ENCODE data around the gene KIF2C. TPM values are rescaled to one million over a fixed set of nuclear protein-coding genes. Genes with fewer than 3 reads are reported as not detected.
A peak's percentile ranks its signal among the peaks of the same experiment; 100 is the strongest.

The KIF2C gene
- total and polyA plus RNA-seq, 9 of the 15 experiments (the other 6 are each of a cell fraction or from before 2014, with no cell fraction given), result 84.9 to 226 (median 169) TPM

DNA sequence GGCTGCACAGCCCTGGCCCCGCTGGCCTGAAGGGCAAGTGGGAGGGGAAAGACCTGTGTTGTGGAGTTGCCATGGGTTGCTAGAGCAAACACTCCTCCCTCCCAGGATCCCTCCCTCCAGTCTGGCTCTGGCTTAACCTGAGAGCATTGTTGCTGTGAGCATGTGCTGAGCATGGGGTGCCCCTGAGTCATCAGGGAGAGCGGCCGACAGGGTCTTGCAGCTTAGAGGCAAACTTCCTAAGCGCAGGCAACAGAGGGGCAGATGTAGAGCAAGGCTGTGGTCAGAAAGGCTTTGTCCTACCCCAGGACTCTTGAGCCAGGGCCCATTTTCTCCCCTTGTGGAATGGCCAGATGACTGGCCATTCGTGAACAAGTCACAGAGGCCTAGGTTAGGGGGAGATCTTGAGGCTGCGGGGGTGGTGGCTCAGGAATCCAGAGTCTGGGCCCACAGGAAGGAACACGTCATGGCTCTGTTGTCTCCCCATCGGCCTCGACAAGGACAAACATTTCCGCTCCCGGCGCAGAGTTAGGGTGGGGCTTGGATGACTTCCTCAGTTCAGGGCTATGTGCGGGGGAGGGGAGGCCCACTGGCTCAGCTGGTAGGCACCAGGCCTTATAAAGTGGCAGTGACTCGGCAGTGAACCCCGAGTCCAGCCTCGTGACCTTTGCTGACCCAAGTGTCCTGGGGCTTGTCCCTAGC is 67.9 kb downstream of the KIF2C start (continued):
- TF ChIP-seq, protein P1, sequence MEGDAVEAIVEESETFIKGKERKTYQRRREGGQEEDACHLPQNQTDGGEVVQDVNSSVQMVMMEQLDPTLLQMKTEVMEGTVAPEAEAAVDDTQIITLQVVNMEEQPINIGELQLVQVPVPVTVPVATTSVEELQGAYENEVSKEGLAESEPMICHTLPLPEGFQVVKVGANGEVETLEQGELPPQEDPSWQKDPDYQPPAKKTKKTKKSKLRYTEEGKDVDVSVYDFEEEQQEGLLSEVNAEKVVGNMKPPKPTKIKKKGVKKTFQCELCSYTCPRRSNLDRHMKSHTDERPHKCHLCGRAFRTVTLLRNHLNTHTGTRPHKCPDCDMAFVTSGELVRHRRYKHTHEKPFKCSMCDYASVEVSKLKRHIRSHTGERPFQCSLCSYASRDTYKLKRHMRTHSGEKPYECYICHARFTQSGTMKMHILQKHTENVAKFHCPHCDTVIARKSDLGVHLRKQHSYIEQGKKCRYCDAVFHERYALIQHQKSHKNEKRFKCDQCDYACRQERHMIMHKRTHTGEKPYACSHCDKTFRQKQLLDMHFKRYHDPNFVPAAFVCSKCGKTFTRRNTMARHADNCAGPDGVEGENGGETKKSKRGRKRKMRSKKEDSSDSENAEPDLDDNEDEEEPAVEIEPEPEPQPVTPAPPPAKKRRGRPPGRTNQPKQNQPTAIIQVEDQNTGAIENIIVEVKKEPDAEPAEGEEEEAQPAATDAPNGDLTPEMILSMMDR (IDR thresholded peaks at IDR 0.05 in 2 of 3, conservative IDR thresholded peaks at IDR 0.05 in 1 of 3; ENCODE audit: insufficient read depth in 2 of 3, low read depth in 1 of 3, low read length in 3 of 3), result peak in 1 of 3 experiments; percentile 0; a peak in 1 of 6 replicates
- TF ChIP-seq ZNF77 (CRISPR knock-in tag; IDR thresholded peaks at IDR 0.05) (no peak; the same call in 1 of the 2 replicates), SRSF7 (optimal IDR thresholded peaks at IDR 0.05; ENCODE audit: low read depth, low read length) (no peak), ARID2 (IDR thresholded peaks at IDR 0.05) (no peak), ZNF584 (CRISPR knock-in tag; IDR thresholded peaks at IDR 0.05; ENCODE audit: low read depth) (peak; percentile 95)
- TF ChIP-seq, protein P2, sequence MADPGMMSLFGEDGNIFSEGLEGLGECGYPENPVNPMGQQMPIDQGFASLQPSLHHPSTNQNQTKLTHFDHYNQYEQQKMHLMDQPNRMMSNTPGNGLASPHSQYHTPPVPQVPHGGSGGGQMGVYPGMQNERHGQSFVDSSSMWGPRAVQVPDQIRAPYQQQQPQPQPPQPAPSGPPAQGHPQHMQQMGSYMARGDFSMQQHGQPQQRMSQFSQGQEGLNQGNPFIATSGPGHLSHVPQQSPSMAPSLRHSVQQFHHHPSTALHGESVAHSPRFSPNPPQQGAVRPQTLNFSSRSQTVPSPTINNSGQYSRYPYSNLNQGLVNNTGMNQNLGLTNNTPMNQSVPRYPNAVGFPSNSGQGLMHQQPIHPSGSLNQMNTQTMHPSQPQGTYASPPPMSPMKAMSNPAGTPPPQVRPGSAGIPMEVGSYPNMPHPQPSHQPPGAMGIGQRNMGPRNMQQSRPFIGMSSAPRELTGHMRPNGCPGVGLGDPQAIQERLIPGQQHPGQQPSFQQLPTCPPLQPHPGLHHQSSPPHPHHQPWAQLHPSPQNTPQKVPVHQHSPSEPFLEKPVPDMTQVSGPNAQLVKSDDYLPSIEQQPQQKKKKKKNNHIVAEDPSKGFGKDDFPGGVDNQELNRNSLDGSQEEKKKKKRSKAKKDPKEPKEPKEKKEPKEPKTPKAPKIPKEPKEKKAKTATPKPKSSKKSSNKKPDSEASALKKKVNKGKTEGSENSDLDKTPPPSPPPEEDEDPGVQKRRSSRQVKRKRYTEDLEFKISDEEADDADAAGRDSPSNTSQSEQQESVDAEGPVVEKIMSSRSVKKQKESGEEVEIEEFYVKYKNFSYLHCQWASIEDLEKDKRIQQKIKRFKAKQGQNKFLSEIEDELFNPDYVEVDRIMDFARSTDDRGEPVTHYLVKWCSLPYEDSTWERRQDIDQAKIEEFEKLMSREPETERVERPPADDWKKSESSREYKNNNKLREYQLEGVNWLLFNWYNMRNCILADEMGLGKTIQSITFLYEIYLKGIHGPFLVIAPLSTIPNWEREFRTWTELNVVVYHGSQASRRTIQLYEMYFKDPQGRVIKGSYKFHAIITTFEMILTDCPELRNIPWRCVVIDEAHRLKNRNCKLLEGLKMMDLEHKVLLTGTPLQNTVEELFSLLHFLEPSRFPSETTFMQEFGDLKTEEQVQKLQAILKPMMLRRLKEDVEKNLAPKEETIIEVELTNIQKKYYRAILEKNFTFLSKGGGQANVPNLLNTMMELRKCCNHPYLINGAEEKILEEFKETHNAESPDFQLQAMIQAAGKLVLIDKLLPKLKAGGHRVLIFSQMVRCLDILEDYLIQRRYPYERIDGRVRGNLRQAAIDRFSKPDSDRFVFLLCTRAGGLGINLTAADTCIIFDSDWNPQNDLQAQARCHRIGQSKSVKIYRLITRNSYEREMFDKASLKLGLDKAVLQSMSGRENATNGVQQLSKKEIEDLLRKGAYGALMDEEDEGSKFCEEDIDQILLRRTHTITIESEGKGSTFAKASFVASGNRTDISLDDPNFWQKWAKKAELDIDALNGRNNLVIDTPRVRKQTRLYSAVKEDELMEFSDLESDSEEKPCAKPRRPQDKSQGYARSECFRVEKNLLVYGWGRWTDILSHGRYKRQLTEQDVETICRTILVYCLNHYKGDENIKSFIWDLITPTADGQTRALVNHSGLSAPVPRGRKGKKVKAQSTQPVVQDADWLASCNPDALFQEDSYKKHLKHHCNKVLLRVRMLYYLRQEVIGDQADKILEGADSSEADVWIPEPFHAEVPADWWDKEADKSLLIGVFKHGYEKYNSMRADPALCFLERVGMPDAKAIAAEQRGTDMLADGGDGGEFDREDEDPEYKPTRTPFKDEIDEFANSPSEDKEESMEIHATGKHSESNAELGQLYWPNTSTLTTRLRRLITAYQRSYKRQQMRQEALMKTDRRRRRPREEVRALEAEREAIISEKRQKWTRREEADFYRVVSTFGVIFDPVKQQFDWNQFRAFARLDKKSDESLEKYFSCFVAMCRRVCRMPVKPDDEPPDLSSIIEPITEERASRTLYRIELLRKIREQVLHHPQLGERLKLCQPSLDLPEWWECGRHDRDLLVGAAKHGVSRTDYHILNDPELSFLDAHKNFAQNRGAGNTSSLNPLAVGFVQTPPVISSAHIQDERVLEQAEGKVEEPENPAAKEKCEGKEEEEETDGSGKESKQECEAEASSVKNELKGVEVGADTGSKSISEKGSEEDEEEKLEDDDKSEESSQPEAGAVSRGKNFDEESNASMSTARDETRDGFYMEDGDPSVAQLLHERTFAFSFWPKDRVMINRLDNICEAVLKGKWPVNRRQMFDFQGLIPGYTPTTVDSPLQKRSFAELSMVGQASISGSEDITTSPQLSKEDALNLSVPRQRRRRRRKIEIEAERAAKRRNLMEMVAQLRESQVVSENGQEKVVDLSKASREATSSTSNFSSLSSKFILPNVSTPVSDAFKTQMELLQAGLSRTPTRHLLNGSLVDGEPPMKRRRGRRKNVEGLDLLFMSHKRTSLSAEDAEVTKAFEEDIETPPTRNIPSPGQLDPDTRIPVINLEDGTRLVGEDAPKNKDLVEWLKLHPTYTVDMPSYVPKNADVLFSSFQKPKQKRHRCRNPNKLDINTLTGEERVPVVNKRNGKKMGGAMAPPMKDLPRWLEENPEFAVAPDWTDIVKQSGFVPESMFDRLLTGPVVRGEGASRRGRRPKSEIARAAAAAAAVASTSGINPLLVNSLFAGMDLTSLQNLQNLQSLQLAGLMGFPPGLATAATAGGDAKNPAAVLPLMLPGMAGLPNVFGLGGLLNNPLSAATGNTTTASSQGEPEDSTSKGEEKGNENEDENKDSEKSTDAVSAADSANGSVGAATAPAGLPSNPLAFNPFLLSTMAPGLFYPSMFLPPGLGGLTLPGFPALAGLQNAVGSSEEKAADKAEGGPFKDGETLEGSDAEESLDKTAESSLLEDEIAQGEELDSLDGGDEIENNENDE (IDR thresholded peaks at IDR 0.05; ENCODE audit: low read depth, low read length), result peak; percentile 29
- TF ChIP-seq, protein P3, sequence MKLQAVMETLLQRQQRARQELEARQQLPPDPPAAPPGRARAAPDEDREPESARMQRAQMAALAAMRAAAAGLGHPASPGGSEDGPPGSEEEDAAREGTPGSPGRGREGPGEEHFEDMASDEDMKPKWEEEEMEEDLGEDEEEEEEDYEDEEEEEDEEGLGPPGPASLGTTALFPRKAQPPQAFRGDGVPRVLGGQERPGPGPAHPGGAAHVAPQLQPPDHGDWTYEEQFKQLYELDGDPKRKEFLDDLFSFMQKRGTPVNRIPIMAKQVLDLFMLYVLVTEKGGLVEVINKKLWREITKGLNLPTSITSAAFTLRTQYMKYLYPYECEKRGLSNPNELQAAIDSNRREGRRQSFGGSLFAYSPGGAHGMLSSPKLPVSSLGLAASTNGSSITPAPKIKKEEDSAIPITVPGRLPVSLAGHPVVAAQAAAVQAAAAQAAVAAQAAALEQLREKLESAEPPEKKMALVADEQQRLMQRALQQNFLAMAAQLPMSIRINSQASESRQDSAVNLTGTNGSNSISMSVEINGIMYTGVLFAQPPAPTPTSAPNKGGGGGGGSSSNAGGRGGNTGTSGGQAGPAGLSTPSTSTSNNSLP (IDR thresholded peaks at IDR 0.05; ENCODE audit: borderline replicate concordance, low read depth, low read length), result no peak
- TF ChIP-seq, protein P4, sequence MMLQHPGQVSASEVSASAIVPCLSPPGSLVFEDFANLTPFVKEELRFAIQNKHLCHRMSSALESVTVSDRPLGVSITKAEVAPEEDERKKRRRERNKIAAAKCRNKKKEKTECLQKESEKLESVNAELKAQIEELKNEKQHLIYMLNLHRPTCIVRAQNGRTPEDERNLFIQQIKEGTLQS (IDR thresholded peaks at IDR 0.05), result peak; percentile 97
- TF ChIP-seq, protein P4 (CRISPR knock-in tag; conservative IDR thresholded peaks at IDR 0.05), result peak; percentile 91

All from K562 (cell line).